GM18951 (cell line): Measurements from ENCODE around the gene GLIS1.

Experiments used
- POLR2A ChIP-seq: IDR thresholded peaks from 4 replicates; pipeline ENCODE4 v1.6.1; 2011; ENCODE audit warnings: mild to moderate bottlenecking; ENCODE audit not compliant: insufficient read length, insufficient read depth; ENCODE audit errors: extremely low read depth
- in situ Hi-C: fragments of 300-500 bp; cut with MboI; formaldehyde crosslinking; loops from one replicate; pipeline ENCODE4 v1.12.0; 2022; ENCODE audit warnings: low sequenced_read_pairs, mixed read lengths, inconsistent platforms; ENCODE audit not compliant: unreplicated experiment

Gene GLIS1

DNA sequence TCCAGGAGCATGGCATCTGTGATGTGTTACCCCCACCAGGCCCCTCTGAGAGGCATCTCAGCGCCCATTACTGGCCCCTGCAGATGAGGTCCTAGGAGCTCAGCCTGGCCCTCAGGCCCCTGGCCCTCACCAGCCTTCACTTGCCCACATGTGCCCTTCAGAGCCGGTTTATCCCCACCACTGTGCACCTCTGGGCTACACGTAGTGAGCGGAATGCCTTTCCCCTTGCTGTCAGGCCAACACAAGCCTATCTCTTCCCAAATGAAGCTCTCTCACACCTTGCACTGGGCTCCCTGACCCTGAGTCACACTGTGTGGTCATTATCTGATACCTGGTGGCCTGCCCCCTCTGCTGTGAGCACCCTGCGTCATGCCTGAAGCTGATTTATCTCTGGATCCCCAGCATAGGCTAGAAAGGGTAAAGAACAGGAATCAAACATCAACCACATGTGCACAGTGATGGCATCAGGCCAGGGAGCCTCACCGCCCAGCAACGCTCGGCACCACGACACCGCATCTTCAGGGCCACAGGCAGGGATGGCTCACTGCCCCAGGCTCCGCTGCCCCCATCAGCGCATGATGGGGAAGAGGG, 49.1 kb downstream of the GLIS1 start:
- TF ChIP-seq POLR2A, result no peak
- in situ Hi-C loops, result no loop called here

DNA sequence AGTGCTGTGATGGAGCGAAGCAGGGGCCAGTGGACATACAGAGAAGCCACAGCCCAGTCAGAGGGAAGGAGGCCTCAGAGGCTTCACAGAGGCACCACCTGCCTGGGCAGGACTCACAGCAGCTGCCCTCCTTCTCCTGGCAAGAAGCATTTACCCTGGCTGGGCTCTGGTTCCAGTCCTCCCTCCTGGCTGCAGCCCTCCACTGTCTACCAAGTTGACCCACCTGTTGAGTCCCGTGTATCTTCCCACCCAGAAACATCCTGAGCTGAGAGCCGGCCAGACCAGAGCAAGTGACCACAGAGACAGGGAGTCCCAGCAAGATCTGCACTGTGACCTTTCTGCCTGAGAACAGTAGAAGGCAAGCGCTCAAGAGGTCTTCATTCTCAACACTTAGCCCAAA, 49.7 kb downstream of the GLIS1 start:
- in situ Hi-C loops, result no loop called here

DNA sequence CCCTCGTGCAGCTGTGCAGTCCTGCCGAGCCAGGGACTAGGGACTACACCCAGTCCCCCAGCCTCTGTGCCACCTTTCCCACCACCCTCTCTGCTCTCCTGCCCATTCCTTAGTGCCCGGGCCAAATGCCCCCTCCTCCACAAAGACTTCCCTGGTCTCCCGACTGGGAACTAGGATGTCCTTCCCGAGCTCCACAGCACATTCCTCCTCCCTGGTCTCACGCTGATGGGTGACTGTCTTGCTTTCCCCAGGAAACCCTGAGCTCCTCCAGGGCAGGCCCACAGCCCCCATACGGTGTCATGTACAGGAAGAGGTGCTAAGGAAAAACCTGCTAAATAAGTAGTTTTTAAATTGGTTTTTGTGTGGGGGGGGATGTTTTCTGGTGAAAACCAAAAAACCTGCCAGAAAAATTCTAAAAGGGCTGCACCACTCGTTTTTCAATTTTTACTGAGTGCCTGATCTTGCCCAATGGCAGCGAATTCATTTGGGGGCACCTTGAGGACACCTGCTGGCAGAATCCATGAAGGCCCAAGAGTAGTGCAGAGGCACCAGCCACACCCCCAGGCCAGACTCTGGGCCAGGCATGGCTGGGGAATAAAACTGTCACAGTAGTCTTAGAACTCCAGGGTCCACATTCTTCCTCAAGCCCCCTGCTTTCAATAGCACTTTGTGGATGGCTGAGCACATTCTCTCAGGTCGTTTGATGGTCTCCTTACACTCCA, 50.4 kb downstream of the GLIS1 start:
- in situ Hi-C loops, result no loop called here

More for the DNA sequence above, 49.7 kb downstream of the GLIS1 start:
- TF ChIP-seq POLR2A, result no peak

DNA sequence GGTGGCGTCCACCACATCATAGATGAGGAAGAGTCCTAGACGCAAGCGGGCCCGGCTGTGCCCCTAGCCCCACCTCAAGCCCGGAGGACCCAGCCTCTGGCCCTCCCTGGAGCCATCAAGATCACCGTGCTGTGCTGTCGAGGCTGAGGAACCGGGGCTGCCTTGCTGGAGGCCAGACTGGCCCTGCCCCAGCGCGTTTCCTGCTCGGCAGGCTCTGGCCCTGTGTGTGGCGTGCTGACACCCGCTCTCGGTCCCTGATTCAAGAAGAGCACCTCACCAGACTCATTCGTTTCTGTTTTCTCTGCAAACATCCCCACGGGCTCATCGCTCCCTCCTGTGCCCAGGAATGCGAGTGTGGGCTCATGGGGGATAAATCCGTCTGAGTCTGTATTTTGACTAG, 51.1 kb downstream of the GLIS1 start:
- TF ChIP-seq POLR2A, result no peak
- in situ Hi-C loops, result no loop called here

More for the DNA sequence above, 50.4 kb downstream of the GLIS1 start:
- TF ChIP-seq POLR2A, result no peak

DNA sequence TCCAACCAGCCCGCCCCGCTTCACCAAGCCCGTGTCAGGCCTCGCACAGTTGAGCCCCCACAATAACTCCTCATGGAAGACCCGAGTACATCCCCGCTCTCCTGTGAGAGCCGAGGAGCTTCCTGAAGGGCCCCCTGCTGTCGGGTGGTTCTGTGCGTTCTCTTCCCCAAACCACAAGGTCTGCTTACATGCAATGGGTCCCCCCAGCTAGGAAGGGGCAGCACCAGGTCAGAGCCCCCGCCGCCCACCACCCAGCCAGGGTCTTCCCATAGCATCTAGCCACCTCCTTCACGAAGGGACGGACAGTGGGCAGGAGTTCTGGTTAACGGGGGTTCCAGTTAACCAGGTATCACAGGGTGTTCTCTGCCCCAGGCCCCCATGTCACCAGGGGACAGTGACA, 51.5 kb downstream of the GLIS1 start:
- TF ChIP-seq POLR2A, result no peak
- in situ Hi-C loops, result no loop called here

DNA sequence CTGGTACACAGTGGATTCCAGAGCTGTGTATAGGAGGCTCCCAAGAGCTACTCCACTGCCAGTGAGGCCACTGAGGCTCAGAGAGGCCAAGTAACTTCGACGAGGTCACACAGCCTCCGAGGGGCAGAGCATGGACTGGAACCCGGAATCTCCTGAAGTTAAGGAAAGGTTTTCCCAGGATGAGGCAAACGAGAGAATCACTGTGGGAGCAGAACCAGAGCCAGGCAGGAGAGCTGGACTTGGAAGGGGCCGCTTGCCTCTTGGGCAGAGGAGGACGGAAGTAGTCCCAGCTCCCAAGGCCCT, 52.0 kb downstream of the GLIS1 start:
- in situ Hi-C loops, result no loop called here
- TF ChIP-seq POLR2A, result no peak

DNA sequence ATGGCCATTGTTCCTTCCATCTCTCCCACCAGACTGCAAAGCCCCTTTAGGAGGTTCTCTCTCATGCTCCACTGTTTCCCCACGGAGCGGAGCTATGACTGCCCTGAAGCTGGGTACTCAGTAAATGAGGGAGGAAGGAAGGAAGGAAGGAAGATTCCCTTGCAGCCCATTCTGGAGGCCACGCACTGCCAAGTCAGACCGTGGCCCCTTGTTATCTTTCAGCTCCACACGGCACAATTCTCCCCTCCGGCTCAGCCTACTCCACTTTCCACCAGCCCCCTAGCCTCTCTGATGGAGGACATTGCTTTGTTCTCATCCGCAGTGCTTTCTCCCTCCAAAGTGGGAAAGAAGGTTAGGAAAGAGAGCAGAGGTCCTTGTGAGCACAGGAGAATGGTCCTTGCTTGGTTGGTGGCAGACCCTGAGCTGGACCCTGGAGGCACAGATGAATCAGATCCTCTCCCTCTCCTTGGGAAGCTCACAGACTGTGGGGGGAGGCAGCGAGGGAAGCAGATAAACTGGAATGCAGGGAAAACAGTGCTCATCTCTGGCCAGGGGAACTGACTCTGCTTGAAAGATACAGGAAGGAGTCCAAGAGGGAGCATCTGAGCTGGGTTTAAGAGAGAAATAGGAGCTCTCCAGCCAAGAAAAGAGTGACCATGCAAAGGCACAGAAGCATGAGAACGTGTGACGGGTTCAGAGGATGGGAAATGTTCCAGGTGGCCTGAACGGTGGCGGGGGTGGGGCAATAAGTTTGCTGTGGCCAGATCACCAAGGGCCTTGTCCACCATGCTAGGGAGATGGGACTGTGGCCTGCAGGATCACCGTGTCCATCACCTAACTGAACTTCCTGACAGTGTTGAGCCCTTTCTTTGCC, 52.6 kb downstream of the GLIS1 start:
- in situ Hi-C loops, result no loop called here
- TF ChIP-seq POLR2A, result no peak

DNA sequence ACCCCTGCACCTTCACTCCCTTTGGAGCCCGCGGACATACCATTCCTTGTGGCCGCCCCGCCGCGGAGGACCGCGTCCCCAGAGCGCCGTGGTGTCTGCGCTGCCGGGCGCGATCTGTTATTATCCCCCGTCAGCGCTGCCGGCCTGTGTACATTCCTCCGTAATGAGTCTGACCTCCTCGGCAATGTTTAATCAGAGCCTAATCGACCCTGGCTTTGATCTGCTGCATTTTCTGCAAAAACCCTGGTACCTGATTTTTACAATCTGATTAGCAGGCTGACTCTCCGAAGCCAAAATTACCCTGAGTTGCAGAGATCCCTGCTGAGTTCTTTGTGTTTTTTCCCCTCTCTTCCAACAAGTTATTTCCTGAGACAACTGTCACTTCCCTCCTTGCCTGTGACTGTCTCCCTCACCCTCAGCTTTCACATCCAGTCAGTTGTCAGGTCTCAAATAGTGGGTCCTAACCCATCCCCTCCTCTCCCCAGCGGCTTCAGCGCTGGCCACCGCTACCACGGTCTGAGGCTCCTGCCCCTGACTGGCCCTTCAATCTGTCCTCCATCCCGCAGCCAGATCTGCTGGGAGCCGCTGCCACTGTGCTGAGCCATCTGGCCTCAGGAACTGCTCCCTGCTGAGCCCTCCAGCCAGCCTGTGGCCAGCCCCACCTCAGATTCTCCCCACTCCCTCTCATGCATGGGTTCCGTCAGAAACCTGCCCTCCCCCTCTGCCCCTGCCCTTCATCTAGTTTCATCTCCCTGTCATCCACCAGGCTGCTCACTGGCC, 53.5 kb downstream of the GLIS1 start:
- TF ChIP-seq POLR2A, result no peak

DNA sequence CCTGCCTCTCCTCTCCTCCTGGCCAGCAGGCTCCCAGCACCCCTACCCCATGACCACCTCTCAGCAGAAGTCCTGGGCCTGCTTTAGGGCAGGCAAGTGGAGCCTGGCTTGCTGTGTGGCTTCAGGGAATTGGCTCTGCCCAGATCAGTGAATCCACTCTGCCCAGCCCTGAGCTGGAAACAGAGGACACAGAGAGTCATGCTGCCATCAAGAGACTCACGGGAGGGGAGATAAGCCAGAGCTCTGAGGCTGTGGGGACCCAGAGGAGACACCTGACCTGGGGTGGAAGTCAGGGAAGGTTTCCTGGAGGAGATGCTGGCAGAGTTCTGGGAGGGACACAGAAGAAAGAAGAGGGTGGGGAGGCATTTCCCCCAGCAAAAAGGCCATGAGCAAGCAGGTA, 54.2 kb downstream of the GLIS1 start:
- no peak for TF ChIP-seq POLR2A
- in situ Hi-C loops, result no loop called here

More for the DNA sequence above, 53.5 kb downstream of the GLIS1 start:
- in situ Hi-C loops, result no loop called here

DNA sequence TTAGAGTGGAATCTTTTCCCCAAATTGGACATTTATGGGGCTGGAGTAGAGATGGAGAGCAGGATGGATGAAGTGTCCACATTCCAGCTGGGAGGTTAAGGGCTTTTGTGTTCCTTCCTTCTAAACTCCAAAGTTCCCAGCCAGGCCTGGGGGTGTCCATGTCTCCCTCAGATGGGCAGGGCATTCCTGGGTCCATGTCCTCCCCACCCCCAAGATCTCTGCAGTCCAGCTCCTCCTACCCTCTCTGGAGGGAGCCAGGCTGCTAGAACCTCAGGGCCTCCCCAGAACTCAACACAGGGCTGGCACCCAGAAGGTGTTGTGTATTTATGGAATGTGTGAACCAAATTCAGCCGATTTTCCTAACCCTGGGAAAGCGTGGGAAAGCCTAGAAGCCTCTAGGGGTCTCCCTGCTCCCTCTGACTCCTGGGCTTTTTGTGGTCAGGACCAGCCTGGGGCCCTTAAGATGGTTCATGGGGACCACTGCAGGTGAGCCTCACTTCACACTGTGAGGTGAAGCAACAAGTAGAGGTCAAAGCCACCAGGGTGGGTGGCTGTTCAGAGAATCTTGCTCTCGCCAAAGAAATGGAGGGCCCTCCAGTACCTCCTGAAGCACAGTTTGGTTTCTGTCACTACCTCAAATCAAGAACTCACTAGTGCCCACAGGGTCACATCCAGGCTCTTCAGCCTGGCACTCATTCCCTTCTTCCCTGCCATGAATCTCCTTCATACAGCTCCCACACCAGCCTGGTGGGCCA, 54.8 kb downstream of the GLIS1 start:
- in situ Hi-C loops, result no loop called here
- no peak for TF ChIP-seq POLR2A

DNA sequence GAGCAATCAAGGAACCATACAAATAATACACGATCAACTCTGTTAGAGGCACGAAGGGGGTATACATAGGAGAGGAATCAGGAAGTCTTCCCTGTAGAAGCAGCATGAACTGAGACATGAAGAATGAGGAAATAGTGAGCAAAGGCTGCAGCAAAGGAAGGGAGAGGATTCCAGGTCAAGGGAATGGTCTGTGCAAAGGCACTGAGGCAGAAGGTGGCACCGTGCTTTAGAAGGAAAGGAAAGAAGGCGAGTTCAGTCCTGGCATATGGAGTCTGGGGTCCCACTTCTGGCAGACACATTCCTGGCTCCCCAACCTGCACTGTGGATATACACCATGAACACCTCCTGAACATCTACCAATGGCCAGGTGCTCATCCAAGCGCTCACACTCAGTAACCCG, 56.1 kb downstream of the GLIS1 start:
- no peak for TF ChIP-seq POLR2A
- in situ Hi-C loops, result no loop called here

DNA sequence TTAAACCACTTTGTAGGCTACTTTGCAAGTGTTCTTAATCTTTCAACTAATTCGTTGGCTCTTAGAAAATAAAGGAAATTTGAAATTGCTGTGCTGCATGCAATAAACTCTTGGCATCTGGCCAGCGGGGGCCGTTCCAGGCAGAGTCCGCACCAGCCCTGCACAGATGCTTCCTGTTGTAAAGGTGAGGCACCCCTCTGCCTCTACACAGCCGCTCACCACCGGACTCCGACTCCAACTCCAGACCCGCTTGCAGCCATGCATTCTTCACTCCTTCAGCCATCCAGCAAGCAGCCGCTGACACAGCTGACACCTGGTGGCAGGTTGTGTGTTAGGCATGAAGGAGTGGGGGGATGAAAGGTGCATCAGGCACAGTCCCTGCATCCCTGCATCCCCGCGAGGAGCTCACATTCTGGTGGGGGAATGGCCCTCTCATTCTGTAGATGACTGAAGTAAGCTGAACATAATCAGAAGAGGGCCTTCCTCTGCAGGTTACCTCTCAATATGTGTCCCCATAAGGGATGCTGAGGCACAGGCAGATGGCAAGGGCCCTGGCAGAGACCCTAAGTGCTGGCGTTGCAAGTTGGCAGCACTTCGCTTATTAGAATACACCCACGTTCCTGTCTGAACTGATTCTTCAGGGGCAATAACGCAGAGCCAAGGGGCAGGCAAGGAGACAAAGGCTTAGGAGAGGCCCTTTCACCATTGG, 56.8 kb downstream of the GLIS1 start:
- TF ChIP-seq POLR2A, result no peak
- in situ Hi-C loops, result no loop called here

DNA sequence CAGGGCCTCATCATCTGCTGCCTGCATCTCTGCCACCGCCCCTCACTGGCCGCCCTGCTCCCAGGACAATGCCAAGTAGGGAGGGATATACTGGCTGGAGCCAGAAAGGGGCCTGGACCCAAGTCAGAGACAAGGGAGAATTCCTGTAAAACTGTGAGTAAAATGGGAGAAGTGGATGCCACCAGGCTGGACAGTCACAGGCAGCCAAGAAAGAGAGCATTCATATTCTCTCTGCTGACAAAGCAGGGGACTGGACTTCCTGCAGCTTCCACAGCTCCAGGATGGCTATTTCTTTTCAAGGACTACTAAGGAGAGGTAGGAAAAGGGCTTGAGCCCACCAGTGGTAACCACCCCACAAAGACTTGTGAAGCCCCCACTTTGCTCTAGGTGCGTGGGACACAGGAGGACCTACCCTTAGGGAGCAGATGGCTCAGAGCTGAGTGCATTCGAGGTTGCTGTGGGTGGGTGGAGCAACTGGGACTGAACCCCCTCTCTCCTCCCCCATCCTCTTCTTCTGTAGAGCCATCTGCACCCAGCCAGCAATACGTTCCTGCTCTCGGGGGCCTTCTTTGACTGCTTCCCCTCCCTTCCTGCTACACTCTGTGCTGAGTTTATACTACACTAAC, 57.5 kb downstream of the GLIS1 start:
- TF ChIP-seq POLR2A, result no peak
- in situ Hi-C loops, result no loop called here
